Measurements from ENCODE around the gene AXIN2.

- TF ChIP-seq CTCF (tag by site-specific recombination; IDR thresholded peaks at IDR 0.05) (no peak), ATF2 (tag by site-specific recombination; IDR thresholded peaks at IDR 0.05; ENCODE audit: low read depth) (no peak), ZNF76 (tag by site-specific recombination; IDR thresholded peaks at IDR 0.05; ENCODE audit: borderline replicate concordance, low read depth) (no peak)
These were observed 48.3 kb upstream of the AXIN2 start for GRCh38 chr17:65609749-65610148.
